ENCODE data around the gene FRY.
A peak's percentile ranks its signal among the peaks of the same experiment; 100 is the strongest.
"Not testable (repeated sequence)": the region's sequence is repeated elsewhere in the genome, so short reads cannot be mapped to it uniquely, and the experiment has no call there.

FRY gene

DNA sequence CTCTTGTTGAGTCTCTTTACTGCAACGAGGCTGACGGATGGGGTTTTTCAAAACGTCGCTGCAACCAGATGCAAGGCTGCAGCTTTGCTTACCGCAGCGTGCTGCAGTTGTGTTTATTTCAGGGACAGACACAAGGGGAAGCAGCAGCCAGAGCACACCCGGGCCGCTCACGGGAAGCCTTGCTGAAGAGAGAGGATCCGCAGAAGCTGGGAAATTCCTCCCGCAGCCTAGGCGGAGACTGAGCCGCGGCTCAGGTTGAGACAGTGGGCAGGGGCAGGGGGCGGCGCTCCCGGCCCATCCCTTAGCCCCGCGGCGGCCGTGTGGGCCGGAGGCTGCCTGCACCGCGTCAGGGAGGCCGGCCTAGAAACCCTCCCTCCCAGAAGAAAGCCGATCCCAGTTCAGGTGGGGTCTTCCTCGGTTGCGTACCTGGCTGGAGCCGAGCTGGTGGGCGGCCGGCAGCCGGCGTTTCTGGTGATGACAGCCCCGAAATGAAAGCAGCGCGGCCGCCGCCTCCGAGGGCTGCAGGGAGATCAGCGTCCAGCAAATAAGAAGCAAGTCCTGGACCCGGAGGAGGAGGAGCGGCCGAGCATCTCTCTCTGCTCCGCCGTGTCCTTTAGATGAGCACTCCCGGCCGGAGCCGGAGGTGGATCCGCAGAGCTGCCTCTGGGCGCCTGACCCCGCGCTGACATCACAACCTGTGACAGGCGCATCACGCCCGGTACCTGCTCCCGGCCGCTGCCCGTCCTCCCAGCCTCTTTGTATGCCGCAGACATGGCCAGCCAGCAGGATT lies at the start of gene FRY:
Gene FRY, plus strand, starts transcription at position 750 of the 790 bp plus-strand sequence. Its CDS starts 22 bp downstream, at position 772.
- peak; percentile 27 to 28 for DNase-seq (ENCODE audit: low read depth in 2 of 2)

DNA sequence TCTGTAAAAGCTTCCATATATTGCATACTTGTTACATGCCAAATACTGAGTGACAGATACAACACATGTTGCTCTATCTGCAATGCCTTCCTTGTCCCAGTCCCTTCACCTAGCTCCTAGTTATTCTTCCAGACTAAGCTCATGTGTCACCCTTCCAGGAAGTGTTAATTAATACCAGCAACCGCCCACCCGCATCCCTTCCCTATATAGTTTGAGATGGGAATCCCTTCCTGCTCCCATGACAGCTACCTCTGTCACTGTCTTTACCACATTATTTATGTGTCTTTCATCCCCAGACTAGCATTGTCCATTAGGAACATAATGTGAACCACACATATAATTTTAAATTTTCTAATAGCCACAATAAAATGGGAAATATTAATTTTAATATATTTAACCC lies 49.5 kb upstream of the FRY start:
- DNase-seq (ENCODE audit: low read depth in 2 of 2): no peak

DNA sequence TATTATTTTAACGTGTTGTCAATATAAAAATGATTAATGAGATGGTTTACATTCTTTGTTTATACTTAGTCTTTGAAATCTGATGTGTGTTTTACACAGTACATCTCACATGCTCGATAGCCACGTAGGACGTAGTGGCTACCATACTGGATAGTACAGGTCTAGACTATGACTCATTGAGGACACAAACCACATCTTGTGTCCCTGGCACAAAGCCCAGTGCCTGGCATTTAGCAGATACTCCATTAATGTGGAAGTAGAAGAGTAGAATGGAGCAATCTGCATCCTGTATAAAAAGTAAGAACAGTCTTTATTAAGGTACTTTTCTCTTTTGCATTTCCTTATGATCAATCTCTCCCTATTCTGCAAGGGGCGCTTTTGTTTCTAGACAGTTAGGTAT lies 49.0 kb upstream of the FRY start:
- DNase-seq (ENCODE audit: low read depth in 2 of 2): no peak

DNA sequence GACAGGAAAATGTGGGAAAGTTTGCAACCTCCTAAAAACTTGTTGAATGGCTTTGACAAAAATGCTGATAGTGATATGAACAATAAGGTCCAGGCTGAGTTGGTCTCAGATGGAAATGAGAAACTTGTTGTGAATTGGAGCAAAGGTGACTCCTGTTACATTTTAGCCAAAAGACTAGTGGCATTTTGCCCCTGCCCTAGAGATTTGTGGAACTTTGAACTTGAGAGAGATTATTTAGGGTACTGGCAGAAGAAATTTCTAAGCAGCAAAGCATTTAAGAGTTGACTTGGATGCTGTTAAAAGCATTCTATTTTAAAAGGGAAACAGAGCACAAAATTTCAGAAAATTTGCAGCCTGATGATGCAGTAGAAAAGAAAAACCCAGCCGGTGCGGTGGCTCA lies 47.9 kb upstream of the FRY start:
- DNase-seq (ENCODE audit: low read depth in 2 of 2): not testable (repeated sequence)

DNA sequence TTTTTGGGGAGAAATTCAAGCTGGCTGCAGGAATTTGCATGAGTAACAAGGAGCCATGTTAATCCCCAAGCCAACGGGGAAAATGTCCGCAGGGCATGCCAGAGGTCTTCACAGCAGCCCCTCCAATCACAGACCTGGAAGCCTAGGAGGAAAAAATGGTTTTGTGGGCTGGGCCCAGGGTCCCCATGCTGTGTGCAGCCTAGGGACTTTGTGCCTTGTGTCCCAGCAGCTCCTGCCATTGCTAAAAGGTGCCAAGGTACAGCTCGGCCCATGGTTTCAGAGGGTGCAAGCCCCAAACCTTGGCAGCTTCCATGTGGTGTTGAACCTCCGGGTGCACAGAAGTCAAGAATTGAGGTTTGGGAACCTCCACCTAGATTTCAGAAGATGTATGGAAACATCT lies 47.2 kb upstream of the FRY start:
- DNase-seq (ENCODE audit: low read depth in 2 of 2): not testable (repeated sequence)

- no peak for DNase-seq (ENCODE audit: low read depth in 2 of 2)
These were observed 44.7 kb upstream of the FRY start for GRCh38 chr13:31986676-31987470.

DNA sequence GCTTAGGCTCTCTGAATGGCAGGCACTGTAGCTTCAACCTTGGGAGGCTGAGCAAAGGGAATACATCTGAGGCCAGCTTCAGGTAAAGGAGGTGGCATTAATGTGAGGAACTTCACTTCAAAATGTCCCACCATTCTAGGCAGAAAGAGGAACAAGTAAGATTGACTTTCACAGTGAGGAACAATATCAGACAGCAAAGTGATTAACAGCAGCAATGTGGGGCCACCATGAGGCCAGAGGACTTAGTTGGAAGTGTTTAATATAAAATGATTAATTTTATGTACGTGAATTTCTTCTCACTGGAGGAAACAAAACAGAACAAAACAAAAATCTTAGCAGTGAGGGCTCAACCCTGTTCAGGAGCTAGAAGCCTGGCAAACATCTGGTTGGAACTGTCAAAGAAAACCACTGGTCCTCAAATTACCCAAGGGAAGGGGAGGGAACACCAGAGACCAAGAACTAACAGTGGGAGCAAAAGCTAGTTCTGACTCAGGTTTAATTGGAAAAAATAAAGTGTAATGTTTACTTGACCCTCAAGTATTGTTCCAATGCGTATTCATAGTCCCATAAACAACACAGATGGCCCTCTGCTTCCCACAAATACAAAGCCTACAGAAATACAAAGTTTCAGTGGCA lies 43.9 kb upstream of the FRY start:
- no peak for DNase-seq (ENCODE audit: low read depth in 2 of 2)

DNA sequence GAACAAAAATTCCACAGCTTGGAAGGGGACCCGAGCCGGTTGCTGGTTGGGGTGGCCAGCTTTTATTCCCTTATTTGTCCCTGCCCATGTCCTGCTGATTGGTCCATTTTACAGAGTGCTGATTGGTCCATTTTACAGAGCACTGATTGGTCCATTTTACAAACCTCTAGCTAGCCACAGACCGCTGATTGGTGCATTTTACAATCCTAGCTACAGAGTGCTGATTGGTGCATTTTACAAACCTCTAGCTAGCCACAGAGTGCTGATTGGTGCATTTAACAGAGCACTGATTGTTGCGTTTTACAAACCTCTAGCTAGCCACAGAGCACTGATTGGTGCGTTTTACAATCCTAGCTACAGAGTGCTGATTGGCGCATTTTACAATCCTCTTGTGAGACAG lies 37.2 kb upstream of the FRY start:
- DNase-seq (ENCODE audit: low read depth in 2 of 2): not testable (repeated sequence)

DNA sequence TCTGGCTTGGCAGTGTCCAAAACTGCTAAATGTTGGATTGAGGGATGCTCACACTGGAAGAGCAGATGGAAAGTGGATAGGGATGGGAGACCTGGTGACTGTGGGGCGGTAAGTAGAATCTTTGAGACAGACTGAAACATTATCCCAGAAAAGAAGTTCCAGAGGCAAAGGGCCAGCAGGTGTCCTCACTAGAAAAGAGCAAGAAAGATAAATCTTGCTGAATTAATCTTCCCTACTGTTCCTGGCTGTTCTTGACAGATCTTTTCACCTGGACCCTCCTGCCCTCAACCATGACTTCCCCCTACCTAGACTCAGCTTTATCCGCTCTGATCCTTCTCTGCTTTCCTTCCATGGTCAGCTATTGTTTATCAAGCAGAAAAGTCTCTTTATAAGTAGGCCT lies 35.0 kb upstream of the FRY start:
- DNase-seq (ENCODE audit: low read depth in 2 of 2): no peak

DNA sequence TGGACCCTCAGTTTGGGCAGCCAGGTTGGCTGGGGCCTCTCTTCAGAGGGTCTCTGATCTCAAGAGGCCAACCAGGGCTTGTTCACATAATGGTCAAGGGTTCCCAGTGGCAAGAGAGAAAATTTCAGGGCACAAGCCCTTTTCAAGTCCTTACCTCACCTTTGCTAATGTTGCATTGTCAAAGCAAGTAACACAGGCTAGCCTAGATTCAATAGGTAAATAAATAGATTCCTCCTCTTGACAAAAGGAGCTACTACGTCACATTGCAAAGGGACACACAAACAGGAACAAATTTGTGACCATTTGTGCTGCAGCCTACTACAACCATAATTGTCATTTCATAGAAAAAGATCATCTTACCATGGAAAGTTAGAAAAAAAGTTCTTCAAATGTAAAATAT lies 33.9 kb upstream of the FRY start:
- DNase-seq (ENCODE audit: low read depth in 2 of 2): no peak

DNA sequence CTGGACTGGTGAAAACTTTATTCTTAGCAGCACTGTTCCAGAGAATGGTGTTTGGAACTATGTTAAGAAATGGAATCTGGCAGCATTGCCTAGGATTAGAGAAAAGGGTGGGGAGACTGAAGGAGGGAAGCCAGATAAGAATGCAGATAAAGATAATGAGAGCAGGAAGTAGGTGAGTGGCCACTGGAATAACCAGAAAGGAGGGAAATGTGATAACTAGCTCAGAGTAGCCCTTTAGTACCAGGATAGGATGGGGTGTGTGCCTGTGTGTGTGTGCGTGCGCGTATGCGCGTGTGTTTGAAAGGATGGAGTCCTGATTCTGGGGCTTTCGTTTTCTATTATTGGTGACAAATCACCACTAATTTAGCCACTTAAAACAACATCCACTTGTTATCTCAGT lies 33.4 kb upstream of the FRY start:
- no peak for DNase-seq (ENCODE audit: low read depth in 2 of 2)

- DNase-seq (ENCODE audit: low read depth in 2 of 2): not testable (repeated sequence)
These were observed 30.8 kb upstream of the FRY start for GRCh38 chr13:32000754-32001153.

DNA sequence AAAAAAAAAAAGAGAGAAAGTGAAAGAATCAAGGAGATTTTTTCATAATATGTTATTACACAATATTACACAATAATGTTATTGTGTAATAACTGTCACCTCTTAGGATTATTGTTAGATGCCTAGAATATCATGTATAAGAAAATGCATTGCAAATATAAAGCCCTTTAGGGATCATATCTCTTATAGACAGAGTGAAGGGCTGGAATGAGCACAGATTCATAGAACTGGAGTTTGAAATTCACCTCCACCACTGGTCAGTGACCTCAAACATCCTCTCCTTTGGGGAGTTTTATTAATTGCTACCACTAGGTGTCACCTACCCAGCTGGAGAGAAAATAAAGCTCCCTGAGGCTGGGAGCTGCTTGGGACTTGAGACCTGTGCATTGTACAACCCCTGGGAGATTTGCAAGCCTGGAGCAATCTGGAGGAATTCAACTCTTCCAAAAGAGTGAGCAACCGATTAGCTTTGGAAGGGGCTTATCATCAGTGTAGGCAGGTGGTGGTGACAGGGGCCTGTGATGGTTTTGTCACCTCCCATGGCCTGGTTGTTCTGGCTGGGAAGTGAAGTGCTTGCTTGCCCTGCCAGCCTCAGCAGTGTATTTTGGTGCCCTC lies 30.3 kb upstream of the FRY start:
- no peak for DNase-seq (ENCODE audit: low read depth in 2 of 2)

DNA sequence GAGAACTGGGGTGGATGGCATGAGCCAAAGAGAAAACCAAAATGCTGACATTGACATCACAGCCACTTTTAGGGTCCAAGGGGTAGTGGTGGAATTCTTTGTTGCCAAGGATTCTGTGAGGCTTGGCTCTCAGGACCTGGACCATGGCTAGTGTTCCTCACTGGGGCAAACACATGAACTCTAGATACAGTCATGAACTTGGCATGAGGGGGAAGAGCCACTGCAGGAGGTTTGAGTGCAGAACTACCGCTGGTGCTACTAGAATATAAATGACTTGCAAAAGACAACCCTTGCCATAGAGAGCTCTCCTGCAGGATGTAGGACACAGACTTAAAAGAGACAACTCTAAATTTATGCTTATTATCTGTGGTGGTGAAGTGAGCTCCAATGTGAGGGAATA lies 29.8 kb upstream of the FRY start:
- no peak for DNase-seq (ENCODE audit: low read depth in 2 of 2)

DNA sequence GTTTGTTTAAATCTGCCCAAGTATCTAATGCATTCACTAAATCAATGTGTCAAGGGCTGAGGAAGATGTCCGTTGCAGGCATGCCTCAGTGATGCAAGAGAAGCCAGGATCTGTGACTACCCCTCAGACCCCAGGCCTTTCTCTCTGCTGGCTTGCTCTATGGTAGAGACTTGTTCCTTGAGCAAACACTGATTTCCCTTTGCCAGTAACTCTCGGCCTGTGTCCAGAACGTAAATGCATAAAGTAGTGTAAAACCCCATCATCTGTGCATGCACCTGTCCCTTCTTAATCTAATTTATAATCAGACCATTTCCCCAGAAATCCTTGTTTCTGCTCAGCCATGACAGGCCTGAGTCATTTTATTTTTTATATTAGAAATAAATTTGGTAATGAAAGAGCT lies 28.7 kb upstream of the FRY start:
- no peak for DNase-seq (ENCODE audit: low read depth in 2 of 2)

GRCh38 chr13:32007494-32007893 lies 24.1 kb upstream of the FRY start:
- DNase-seq (ENCODE audit: low read depth in 2 of 2): no peak

DNA sequence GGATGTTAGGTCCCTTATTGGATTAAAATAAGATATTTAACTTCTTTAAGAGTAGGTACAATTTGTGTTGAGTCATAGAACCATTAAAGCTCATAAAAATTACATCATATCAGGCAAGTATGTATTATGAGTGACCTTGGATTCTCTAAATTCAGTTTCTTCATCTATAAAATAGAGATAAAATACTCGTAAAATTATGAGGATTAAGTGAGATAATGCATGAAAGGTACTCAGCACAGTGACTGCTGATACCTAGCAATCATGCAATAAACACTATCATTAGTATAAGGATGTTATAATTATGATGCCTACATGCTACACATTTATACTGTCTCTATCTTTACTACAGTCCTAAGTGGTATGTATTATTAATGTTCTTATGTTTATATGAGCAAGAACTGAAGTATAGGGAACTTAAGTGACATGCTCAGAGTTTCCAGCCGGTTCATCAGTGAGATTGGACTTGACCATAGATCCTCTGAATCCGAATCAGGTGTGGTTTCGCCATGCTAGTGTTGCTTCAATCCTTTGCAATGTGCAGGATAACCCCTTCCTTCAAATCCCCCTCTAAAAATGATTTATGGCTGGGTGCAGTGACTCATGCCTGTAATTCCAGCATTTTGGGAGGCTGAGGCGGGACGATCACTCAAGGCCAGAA lies 22.9 kb upstream of the FRY start:
- no peak for DNase-seq (ENCODE audit: low read depth in 2 of 2)

GRCh38 chr13:32009362-32009761 lies 22.2 kb upstream of the FRY start:
- DNase-seq (ENCODE audit: low read depth in 2 of 2): no peak

DNA sequence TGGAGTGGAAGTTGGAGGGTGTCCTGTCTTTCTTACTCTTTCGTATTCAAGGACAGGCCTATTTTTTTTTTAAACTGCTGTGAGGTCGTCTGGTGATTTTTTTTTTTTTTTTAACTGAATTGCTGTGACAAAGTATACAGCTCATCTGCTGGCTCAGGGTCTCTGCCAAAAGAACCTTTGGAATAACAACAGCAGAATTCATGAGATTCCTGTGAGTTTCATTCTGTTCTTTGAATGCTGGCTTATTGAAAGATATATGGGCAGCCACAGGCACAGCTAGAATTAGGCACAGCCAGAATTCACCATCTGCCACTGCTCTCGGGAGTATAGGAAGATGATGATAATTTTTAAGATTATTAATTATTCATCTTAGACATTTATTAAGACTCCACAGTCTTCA lies 21.4 kb upstream of the FRY start:
- no peak for DNase-seq (ENCODE audit: low read depth in 2 of 2)

DNA sequence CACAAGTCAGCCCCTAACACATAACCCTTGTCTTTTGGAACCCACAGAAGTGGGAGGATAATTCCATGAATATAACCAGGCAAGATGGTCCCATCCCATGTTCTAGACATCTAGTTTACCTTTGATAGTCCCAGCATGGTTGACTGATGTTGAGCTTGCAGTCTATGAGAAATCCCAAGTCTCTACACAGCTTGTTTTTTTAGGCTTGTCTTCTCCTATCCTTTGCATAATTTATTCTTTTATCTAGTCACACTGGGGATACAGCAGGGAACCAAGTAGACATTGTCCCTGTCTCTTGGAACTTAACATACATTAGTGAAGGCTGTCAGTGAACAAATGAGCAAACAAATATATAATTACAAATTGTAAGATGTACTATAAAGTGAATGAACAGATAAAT lies 19.6 kb upstream of the FRY start:
- no peak for DNase-seq (ENCODE audit: low read depth in 2 of 2)

GRCh38 chr13:32013181-32013580 lies 18.4 kb upstream of the FRY start:
- DNase-seq (ENCODE audit: low read depth in 2 of 2): no peak

GRCh38 chr13:32016119-32016518 lies 15.5 kb upstream of the FRY start:
- no peak for DNase-seq (ENCODE audit: low read depth in 2 of 2)
